ENCODE results near the gene ZNF575.
"Not testable (repeated sequence)": the region's sequence is repeated elsewhere in the genome, so short reads cannot be mapped to it uniquely, and the experiment has no call there.

- not testable (repeated sequence) for TF ChIP-seq RXRA, MAX (IDR thresholded peaks at IDR 0.05)
- TF ChIP-seq, protein P1, sequence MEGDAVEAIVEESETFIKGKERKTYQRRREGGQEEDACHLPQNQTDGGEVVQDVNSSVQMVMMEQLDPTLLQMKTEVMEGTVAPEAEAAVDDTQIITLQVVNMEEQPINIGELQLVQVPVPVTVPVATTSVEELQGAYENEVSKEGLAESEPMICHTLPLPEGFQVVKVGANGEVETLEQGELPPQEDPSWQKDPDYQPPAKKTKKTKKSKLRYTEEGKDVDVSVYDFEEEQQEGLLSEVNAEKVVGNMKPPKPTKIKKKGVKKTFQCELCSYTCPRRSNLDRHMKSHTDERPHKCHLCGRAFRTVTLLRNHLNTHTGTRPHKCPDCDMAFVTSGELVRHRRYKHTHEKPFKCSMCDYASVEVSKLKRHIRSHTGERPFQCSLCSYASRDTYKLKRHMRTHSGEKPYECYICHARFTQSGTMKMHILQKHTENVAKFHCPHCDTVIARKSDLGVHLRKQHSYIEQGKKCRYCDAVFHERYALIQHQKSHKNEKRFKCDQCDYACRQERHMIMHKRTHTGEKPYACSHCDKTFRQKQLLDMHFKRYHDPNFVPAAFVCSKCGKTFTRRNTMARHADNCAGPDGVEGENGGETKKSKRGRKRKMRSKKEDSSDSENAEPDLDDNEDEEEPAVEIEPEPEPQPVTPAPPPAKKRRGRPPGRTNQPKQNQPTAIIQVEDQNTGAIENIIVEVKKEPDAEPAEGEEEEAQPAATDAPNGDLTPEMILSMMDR (IDR thresholded peaks at IDR 0.05; ENCODE audit: low read depth, low read length, missing input control) = not testable (repeated sequence)
Measured at GRCh38 chr19:43512399-43512798, 20.6 kb upstream of the ZNF575 start.
